GM18502 (cell line): ENCODE measurements around the gene TMUB1.

Experiments used
- ATAC-seq: cut with Tn5 transposase; IDR thresholded peaks from one replicate; pipeline ENCODE4 v1.9.1; 2021; ENCODE audit warnings: mild to moderate bottlenecking; ENCODE audit not compliant: unreplicated experiment, poor library complexity

TMUB1 gene

GRCh38 chr7:151071032-151071866 is 12.0 kb downstream of the TMUB1 start:
- no peak for ATAC-seq

- no peak for ATAC-seq
Observed at GRCh38 chr7:151070574-151070960, 12.7 kb downstream of the TMUB1 start.

DNA sequence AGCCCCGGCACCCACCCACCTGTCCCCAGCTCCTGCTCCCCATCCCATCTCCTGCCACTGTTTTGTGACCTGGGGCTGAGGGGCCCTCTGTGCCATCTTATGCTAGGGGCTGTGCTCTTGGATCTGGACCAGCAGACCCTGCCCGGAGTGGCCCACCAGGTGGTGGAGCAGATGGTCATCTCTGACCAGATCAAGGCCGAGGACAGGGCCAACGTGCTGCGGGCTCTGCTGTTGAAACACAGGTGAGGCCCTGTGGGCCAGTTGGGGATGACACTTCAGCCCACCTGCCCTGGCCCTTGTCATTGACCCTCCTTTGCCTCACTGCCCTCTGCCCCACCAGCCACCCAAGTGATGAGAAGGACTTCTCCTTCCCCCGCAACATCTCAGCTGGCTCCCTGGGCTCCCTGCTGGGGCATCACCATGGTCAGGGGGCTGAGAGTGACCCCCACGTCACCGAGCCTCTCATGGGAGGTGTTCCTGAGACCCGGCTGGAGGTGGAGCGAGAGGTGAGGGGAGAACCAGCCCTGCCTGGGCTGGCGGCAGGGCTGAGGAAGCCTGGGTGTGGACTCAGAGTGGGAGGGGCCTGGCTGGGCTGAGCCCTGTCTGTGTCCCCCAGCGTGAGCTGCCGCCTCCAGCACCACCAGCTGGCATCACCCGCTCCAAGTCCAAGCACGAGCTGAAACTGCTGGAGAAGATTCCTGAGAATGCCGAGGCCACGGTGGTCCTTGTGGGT is 13.3 kb downstream of the TMUB1 start:
- ATAC-seq = no peak

DNA sequence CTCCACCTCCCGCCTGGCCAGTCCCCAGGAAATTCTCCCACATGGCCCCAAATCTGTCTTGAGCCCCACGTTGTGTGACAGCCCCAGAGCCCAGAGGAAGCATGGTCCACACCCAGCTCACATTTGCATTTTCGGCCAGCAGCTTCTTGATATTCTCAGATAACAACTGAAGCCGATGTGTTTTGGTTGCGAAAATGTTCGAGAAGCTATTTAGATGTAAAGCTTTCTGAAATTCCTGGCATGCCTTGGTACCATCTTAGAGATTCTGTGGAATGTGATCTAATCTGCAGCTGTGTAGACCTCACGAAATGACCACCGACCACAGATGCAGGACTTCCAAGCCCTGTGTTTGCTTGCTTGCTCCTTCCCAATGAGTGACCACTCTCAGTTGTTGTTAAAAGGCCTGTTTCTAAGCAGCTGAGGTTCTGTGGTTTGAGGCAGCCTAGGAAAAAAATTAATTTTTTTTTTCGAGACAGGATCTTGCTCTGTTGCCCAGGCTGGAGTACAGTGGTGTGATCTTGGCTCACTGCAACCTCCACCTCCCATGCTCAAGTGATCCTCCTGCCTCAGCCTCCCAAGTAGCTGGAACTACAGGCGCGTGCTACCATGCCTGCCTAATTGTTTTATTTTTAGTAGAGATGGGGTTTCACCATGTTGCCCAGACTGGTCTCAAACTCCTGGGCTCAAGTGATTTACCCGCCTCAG is 15.1 kb downstream of the TMUB1 start:
- ATAC-seq = no peak

DNA sequence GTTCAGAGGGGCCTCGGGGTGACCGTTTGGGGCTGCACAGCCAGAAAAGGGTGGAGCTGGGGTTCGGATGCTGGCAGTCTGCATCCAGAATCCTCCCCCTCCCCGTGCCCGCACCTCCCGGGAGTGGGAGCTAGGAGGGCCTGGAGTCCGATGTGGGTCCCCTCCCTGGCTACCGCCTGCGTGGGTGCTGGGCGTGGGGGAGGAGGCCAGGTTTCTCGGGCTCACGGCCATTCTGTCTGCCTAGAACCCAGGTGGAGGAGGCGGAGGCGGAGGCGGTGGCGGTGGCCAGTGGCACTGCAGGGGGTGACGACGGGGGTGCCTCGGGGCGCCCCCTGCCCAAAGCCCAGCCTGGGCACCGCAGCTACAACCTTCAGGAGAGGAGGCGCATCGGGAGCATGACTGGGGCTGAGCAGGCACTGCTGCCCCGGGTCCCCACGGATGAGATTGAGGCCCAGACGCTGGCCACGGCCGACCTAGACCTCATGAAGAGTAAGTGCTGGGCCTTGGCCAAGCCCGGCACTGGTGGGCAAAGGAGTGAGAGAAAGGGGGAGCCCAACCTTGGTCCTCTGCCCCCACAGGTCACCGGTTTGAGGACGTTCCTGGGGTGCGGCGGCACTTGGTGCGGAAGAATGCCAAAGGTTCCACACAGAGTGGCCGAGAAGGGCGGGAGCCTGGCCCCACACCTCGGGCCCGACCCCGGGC is 16.9 kb downstream of the TMUB1 start:
- no peak for ATAC-seq

DNA sequence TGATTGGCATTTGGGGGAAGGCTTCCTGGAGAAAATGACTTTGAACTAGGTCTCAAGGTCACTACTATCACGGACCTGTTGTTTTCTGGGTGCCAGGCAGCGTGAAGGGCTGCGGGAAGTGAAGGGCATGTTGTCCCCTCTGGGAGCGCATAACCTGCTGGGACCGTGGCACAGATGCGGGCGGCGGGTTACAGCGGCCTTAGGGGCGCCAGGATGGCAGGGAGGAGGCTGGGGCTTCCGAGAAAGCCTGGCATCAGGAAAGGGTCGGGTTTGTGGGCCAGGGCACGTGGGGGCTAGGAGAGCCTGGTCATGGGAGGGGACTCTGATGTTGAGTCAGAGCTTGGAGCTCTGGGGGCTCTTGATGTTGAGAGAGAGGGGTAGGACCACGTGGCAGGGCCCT is 17.8 kb downstream of the TMUB1 start:
- no peak for ATAC-seq

GRCh38 chr7:151064993-151065392 is 18.3 kb downstream of the TMUB1 start:
- no peak for ATAC-seq

DNA sequence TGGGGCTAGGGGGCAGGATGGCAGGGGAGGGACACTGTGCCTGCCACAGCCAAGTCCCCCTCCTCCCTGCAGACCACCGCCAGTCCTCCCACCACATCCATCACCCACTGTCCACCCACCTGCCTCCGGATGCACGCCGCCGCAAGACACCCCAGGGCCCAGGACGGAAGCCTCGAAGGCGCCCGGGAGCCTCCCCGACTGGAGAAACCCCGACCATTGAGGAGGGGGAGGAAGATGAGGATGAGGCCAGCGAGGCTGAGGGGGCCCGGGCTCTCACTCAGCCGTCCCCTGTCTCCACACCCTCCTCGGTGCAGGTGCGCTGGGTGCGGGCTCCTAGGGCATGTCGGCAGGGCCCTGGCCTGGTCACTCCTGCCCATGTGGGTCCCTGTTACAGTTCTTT is 18.8 kb downstream of the TMUB1 start:
- no peak for ATAC-seq

DNA sequence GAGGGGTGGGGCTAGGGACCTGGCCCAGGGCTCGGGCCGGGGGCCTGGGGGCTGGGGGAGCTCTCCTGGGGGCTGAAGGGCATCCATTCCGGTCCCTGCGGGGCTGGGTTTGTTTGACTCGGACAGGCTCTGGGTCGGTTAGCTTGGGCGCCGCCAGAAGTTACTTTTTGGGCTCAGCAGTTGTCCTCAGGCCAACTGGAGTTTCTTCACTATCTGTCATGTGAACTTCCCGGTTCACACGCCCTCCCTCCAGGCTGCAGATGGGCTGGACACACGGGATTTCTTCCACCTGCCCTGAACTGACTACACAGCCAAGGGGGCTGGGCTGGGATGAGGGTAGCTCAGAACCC is 20.1 kb downstream of the TMUB1 start:
- ATAC-seq = no peak

DNA sequence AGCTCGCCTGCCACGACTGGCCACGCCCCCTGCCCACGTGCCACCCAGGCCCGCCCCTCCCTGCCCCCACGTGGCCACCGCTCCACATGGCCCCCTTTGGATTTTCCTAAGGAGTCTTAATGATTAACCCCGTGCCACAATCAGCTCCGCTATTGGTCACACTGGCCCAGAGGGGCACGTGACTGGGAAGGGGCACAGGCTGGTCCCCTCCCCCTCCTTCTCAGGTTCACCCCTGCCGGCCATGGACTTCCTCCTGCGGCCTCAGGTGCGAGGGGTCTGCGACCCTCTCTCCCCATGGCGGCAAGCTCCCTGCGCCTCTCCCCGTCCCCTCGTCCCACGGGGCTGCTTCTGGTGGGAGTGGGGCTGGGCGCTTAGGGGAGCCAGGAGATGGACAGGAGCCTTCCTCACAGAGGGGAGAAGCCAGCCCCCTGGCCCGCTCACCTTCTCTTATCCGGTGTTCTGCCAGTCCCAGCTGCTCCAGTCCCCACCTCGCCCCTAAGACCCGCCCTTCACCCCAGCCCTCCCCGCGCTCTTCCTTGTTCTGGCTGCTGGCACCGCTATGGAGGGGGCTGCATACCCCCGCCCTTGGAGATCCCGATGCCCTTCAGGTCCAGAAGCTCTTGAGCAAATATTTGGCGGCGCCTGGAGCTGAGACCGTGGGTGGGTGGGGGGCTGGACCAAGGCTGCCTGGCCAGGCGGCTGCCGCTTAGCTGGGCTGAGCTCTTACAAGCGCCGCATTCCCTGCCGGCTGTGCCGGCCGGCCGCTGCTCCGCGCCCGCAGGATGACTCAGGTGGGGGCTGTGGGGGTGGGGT is 20.7 kb downstream of the TMUB1 start:
- ATAC-seq = no peak

DNA sequence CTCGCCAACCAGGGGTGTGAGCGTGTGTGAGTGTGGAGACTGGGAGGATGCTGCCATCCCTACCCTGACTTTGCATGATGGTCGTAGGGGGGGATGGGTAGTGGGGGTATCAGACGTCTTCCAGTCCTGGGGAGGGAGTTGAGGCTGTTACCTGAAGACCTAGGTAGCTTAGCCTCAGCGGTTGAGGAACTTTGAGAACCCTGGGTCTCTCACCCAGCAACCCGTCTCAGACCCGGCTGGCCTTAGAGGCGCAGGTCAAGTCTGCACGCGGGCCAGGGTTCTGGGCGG is 21.2 kb downstream of the TMUB1 start:
- no peak for ATAC-seq

DNA sequence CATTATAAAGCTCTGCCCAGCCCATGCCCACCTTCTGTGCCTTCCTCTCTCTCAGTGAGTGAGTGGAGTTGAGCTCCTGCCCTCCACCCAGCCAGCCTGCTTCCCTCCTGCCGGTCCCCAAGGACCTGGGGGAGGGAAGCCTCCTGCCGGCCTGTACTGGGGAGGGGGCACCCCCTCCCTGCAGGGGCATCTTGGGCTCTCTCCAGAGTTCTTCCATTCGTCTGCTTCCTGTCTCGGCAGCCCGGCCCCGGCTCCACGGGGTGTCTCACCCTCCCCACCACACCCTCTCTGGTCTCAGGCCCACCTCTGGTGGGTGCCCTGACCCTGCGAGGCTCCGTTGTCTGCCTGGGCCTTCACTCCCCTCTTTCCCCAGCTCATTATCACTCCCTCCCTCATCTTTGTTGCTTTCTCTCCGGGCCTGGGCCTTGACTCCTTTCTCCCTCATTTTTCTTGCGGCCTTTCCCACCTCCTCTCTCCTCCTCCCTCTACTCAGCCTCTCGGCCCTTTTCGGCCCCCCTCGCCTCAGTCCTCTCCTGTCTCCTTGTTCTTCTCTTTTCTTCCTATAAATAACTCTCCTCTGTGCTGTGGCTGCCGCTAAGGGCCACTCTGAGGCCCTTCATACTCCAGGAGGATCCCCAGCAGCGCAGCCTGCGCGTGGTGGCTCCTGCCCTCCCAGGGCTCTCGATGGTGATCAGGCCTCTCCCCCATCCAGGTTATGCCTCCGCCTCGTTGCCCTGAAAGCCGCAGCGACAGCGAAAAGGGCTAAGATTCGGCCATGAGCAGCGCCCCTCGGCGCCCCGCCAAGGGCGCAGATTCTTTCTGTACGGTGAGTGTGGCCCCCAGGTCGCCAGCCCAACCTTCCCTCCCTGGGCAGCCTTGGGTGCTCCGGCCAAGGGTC is 21.8 kb downstream of the TMUB1 start:
- no peak for ATAC-seq

DNA sequence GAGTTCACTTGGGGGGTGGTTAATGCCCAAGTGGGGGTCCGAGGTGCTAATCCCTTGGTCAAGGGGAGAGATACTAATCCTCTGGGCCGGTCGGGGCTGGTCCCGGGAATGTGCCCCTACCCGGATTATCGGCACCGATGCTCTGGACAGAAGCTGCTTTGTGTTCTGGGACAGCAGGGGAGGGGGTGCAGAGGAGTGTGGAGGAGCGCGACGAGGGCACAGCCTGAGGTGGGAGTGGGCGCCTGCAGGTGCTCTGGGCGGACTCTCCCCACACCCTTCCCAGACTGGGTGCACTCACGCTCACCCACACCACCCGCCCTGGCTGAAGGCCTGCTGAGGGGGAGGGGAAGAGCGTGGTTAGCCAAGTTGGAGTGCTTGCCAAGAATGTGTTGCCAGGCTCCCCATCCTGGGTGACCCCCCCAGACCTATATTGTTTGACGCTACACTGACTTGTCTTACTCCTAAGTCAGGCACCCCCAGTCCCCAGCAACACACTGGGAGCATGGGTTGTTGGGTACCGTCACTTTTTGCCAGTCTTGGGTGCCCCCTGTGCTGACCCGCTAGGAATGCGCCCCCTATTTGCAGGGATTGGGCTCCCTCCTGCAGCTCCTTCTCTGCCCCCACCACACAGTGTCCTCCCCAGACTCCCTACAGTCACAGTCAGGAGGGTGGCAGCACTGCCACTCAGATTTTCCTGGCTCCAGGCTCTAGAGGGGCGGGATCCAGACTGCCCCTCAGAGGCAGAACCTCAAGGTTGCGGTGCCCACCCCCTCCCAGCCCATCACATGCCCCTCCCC is 22.7 kb downstream of the TMUB1 start:
- no peak for ATAC-seq

GRCh38 chr7:151060113-151060415 is 23.2 kb downstream of the TMUB1 start:
- ATAC-seq = no peak

DNA sequence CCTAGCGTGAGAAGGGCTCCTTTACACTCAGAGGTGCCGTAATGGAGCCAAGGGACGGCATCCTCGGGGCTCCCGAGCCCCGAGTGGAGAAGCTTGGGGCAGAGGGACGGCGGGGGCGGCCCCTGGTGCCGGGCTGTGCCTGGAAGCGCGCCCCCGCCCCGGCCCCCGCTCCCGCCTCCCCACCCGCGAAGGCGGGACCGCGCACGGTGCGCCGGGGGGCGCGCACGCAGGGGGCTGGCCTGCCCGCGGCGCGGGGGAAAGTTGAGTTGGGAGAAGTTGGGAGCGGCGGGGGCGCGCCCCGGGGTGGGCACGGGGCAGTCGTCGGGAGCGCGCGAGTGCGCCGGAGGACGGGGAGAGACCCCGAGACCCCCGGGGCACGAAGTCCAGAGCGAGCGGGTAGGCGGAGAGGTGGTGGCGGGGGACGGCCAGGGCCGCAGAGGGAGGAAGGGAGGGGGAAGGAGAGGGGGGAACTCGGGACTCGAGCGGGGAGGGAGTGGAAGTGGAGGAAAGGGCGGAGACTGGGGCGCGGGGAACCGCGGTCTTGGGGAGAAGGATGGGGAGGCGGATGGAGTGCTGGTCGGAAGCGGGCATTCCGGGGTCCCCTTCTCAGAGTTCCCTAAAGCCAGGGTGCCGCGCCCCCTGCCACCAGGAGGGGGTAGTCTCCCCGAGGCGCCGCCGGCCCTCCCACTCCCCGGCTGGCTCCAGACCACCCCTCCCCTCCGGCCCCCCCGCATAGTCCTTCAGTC is 23.8 kb downstream of the TMUB1 start, which contains the start of gene SLC4A2:
Gene SLC4A2, plus strand, starts transcription at position 223 of the 746 bp plus-strand sequence. CDS start 2,399 bp downstream, outside the sequence.
- peak; percentile 31 for ATAC-seq

DNA sequence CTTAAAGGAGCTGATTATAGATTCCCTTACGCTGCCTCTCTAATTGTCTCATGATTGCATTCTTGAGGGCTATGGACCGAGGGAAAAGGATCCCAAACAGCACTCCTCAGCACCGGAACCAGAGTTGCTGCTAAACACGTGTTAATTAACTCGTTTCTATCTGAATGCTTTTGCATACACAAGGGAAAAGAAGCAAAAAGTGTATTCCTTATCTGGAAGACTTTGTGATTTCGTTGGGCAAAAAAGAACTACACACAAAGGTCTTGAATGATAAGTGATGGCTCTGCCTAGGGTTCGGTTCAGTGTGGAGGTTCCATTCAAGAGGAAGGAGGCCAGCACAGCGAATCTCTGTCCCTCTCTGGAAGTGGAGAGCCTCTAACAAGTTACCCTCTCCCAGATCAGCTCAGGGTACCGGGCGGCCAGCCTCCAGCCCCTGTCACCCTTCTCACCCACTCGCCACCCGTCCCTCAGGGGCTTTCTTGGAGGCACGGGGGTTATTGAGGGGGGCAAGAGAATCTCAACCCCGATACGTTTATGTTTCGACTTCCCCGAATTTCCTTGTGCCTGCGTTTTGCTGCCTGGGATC is 24.4 kb downstream of the TMUB1 start:
- ATAC-seq = no peak
